Endothelial cell of umbilical vein (primary cell): Measurements from ENCODE around the gene LAX1. TPM values are rescaled to one million over a fixed set of nuclear protein-coding genes. Genes with fewer than 3 reads are reported as not detected.

ENCODE experiments used
- BruUV-seq: library from RNA; stranded (reverse); fragments of 400-500 nt; replicated peaks from 2 replicates; lab custom pipeline; 2021; lab: Mats Ljungman, UMichigan
- CTCF ChIA-PET: fragments of 300-600, 350-600 bp; sonication (Branson Sonifier 250); formaldehyde crosslinking; loops from one replicate; lab custom pipeline; 2021; ENCODE audit warnings: antibody characterized with exemption, inconsistent platforms; lab: Charles Lee
- POLR2A ChIA-PET: fragments of 300-600, 350-600 bp; sonication (Branson Sonifier 250); formaldehyde crosslinking; loops from one replicate; lab custom pipeline; 2021; ENCODE audit warnings: antibody characterized with exemption, inconsistent platforms; lab: Charles Lee
- DNase-seq: peaks from one replicate; pipeline ENCODE4 v3.0.0-alpha.2; 2011; ENCODE audit warnings: low read depth, low spot score
- FAIRE-seq: peaks from 2 replicates; lab custom pipeline; 2011; peaks lifted over from hg19 to GRCh38; lab: Jason Lieb, UNC
- H2AFZ ChIP-seq: 2 replicates; pipeline ENCODE4 v1.6.0; 2012; ENCODE audit warnings: low read depth, low read length, control low read depth, inconsistent platforms
- H3K27ac ChIP-seq: 2 replicates; pipeline ENCODE4 v1.5.1; 2011; ENCODE audit warnings: low read depth, mild to moderate bottlenecking, control low read depth, low read length, moderate library complexity; ENCODE audit not compliant: insufficient read depth
- H3K27me3 ChIP-seq, 2 experiments: 2 replicates each; pipeline versions ENCODE4 v1.6.0 to v1.6.1; 2011; ENCODE audit warnings: low read length in 2 of 2, mixed read lengths in 1 of 2; ENCODE audit not compliant: control insufficient read depth in 2 of 2, insufficient read depth in 2 of 2
- H3K36me3 ChIP-seq, 2 experiments: 2 replicates in 1 of 2; 3 replicates in 1 of 2; pipeline ENCODE4 v1.5.1; 2011; ENCODE audit warnings: low read length in 2 of 2, mild to moderate bottlenecking in 1 of 2, moderate library complexity in 1 of 2; ENCODE audit not compliant: control insufficient read depth in 2 of 2, insufficient read depth in 2 of 2; ENCODE audit errors: extremely low read depth in 1 of 2
- H3K4me1 ChIP-seq: 3 replicates; pipeline ENCODE4 v1.5.1; 2011; ENCODE audit warnings: mild to moderate bottlenecking, low read length; ENCODE audit not compliant: control insufficient read depth, insufficient read depth; ENCODE audit errors: extremely low read depth
- H3K4me2 ChIP-seq: 2 replicates; pipeline ENCODE4 v1.6.1; 2011; ENCODE audit warnings: low read length, control low read depth, mixed read lengths; ENCODE audit not compliant: insufficient read depth
- H3K4me3 ChIP-seq, 3 experiments: fragments of 200-600 bp in 1 of 3; sonication (generic), shearing (Covaris generic) in 1 of 3; replicated peaks in 1 of 3; 2 replicates each; pipeline ENCODE4 v1.5.1; 2011 to 2016; ENCODE audit warnings: control low read depth in 3 of 3, low read length in 3 of 3, mild to moderate bottlenecking in 2 of 3, inconsistent platforms in 1 of 3, low read depth in 1 of 3, moderate library complexity in 1 of 3; ENCODE audit not compliant: insufficient read depth in 1 of 3
- H3K79me2 ChIP-seq: 2 replicates; pipeline ENCODE4 v1.6.0; 2012; ENCODE audit warnings: low read length, inconsistent platforms; ENCODE audit not compliant: control insufficient read depth, insufficient read depth
- H3K9ac ChIP-seq: replicated peaks from 2 replicates; pipeline ENCODE3; 2011; ENCODE audit warnings: low read length, control low read depth; ENCODE audit not compliant: insufficient read depth; ENCODE audit errors: extremely low read depth
- H3K9me1 ChIP-seq: replicated peaks from 3 replicates; pipeline ENCODE4 v1.6.0; 2011; ENCODE audit warnings: mild to moderate bottlenecking, low read length; ENCODE audit not compliant: control insufficient read depth, insufficient read depth; ENCODE audit errors: extremely low read depth
- H3K9me3 ChIP-seq: replicated peaks from 2 replicates; pipeline ENCODE4 v1.5.1; 2012; ENCODE audit warnings: low read length, inconsistent platforms; ENCODE audit not compliant: control insufficient read depth, insufficient read depth
- H4K20me1 ChIP-seq: replicated peaks from 2 replicates; pipeline ENCODE3; 2011; ENCODE audit warnings: mild to moderate bottlenecking, low read length; ENCODE audit not compliant: control insufficient read depth, insufficient read depth; ENCODE audit errors: extremely low read depth
- CTCF ChIP-seq, 2 donors: IDR thresholded peaks; 1 replicate in 1 of 2; 2 replicates in 1 of 2; pipeline ENCODE4 v1.5.1; 2011; ENCODE audit warnings: low read length in 2 of 2, mild to moderate bottlenecking in 2 of 2, moderate library complexity in 2 of 2, control low read depth in 1 of 2, inconsistent platforms in 1 of 2, low read depth in 1 of 2; ENCODE audit not compliant: insufficient read depth in 1 of 2; ENCODE audit errors: extremely low read depth in 1 of 2
- EZH2 ChIP-seq: IDR thresholded peaks from 2 replicates; pipeline ENCODE4 v1.6.1; 2012; ENCODE audit warnings: borderline replicate concordance, low read depth, mild to moderate bottlenecking, moderate library complexity, low read length, inconsistent platforms; ENCODE audit not compliant: severe bottlenecking
- FOS ChIP-seq: IDR thresholded peaks from 2 replicates; pipeline ENCODE4 v1.6.1; 2011; ENCODE audit warnings: mild to moderate bottlenecking, low read length, moderate library complexity, borderline replicate concordance; ENCODE audit not compliant: insufficient read depth
- GATA2 ChIP-seq: IDR thresholded peaks from 2 replicates; pipeline ENCODE4 v1.7.0; 2011; ENCODE audit warnings: low read depth, mild to moderate bottlenecking, moderate library complexity, mixed read lengths, low read length; ENCODE audit not compliant: insufficient read length, insufficient read depth
- JUN ChIP-seq: IDR thresholded peaks from 2 replicates; pipeline ENCODE4 v1.6.1; 2011; ENCODE audit warnings: borderline replicate concordance, low read depth; ENCODE audit not compliant: insufficient read length, insufficient read depth
- MYC ChIP-seq: IDR thresholded peaks from one replicate; pipeline ENCODE4 v1.6.1; 2011; ENCODE audit warnings: mild to moderate bottlenecking, low read depth, low read length
- POLR2A ChIP-seq: IDR thresholded peaks from 2 replicates; pipeline ENCODE4 v1.6.1; 2012; ENCODE audit warnings: low read depth, mild to moderate bottlenecking, control low read depth, low read length
- POLR2AphosphoS5 ChIP-seq: IDR thresholded peaks from 2 replicates; pipeline ENCODE4 v1.6.1; 2012; ENCODE audit warnings: low read depth, mild to moderate bottlenecking, control low read depth, low read length, moderate library complexity; ENCODE audit not compliant: insufficient read depth
- dilution Hi-C: fragments of 300-500 bp; cut with MboI; formaldehyde crosslinking; loops from one replicate; pipeline ENCODE4 v1.15.0; 2019; ENCODE audit warnings: low sequenced_read_pairs; ENCODE audit not compliant: extremely low pct_ligation_motif_present
- intact Hi-C: fragments of 100-400 bp; cut with micrococcal nuclease; formaldehyde crosslinking; loops from one replicate; pipeline ENCODE4 v1.10.0; 2022
- polyA plus RNA-seq, 4 experiments: library from polyadenylated mRNA; depleted of rRNA in 3 of 4; stranded (reverse) in 3 of 4; unstranded in 1 of 4; fragments of >200 nt; gene quantifications; 2 replicates each; pipeline versions ENCODE4 v1.2.1 to v1.2.3, GENCODE V29; 2011 to 2012; ENCODE audit warnings: missing spikeins in 1 of 4
- total RNA-seq: library from RNA; stranded (reverse); gene quantifications from 2 replicates; pipeline ENCODE4 v1.2.3, GENCODE V29; 2021

The LAX1 gene
- total and polyA plus RNA-seq, 2 donors (not counting 3 experiments of a cell fraction or from before 2014, with no cell fraction given), result not detected

- peak; percentile 49 for DNase-seq
Measured at GRCh38 chr1:203796236-203796605, 31.2 kb downstream of the LAX1 start.

More at GRCh38 chr1:203796236-203796605, 31.2 kb downstream of the LAX1 start:
- no peak for TF ChIP-seq GATA2
- TF ChIP-seq POLR2A, result no peak
- no peak for TF ChIP-seq POLR2AphosphoS5
- TF ChIP-seq MYC, result no peak
- TF ChIP-seq CTCF (IDR thresholded peaks at IDR 0.05; ENCODE audit: extremely low read depth in 1 of 2, insufficient read depth in 1 of 2, low read depth in 1 of 2, low read length in 2 of 2), result no peak
- no peak for TF ChIP-seq FOS
- no peak for TF ChIP-seq JUN
- no peak for TF ChIP-seq EZH2
- BruUV-seq, result TSS peak; percentile 54
- Histone ChIP-seq H3K9me1 (no peaks in the 10 kb centered on the region), H2AFZ (peak overlapping the region; percentile 37), H3K4me1 (peaks cover 23% of the 10 kb centered on the region), H3K27me3 (no peaks in the 10 kb centered on the region), H3K27ac (peak overlapping the region; percentile 92), H3K9me3 (no peaks in the 10 kb centered on the region), H3K36me3 (peaks cover 12 to 17% of the 10 kb centered on the region in 2 experiments), H3K79me2 (peaks cover 54% of the 10 kb centered on the region), H3K4me2 (peak overlapping the region; percentile 100), H3K4me3 (peak overlapping the region; percentile 79 to 100 (median 98)), H4K20me1 (peaks cover 21% of the 10 kb centered on the region), H3K9ac (peak overlapping the region; percentile 98)
- intact Hi-C loops, result loop anchor here (5.0 kb wide), 1 partner anchor 169 kb away; the partner anchor contains the start of gene ATP2B4
- ChIA-PET POLR2A (no interaction called here), CTCF (no interaction called here)
- dilution Hi-C loops, result no loop called here
- peak; percentile 46 for FAIRE-seq
